Measurements from ENCODE around the gene ADCY10. TPM values are rescaled to one million over a fixed set of nuclear protein-coding genes. Genes with fewer than 3 reads are reported as not detected.

The ADCY10 gene
- total and polyA plus RNA-seq, 2 of the 8 experiments (the other 6 are each of a cell fraction or from before 2014, with no cell fraction given) = 0.02 TPM; not detected in 1

DNA sequence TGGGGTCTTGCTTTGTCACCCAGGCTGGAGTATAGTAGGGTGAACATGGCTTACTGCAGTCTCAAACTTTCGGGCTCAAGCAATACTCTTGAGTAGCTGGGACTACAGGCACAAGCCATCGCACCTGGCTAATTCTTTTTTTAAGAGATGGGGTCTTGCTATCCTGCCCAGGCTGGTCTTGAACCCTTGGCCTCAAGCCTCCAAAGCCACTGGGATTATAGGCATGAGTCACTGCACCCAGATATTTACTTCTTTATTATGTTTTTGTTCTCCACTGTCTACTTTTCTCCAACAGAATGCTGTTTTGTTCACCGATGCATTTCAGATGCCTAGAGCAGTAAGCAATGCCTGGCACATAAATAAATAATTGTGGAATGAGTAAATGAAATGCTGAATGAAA is 72.4 kb downstream of the ADCY10 start (continued):
- TF ChIP-seq KDM1A (IDR thresholded peaks at IDR 0.05; ENCODE audit: borderline replicate concordance, low read length) = no peak
- no peak for TF ChIP-seq SP4 (IDR thresholded peaks at IDR 0.05; ENCODE audit: low read length)
- TF ChIP-seq POLR2A (IDR thresholded peaks at IDR 0.05; ENCODE audit: control extremely low read depth in 1 of 2, low read depth in 2 of 2, low read length in 2 of 2) = no peak
- no peak for TF ChIP-seq PHF8 (conservative IDR thresholded peaks at IDR 0.05; ENCODE audit: low read depth, low read length)
- TF ChIP-seq JUND (IDR thresholded peaks at IDR 0.05; ENCODE audit: low read length) = no peak
- no peak for TF ChIP-seq YY1 (IDR thresholded peaks at IDR 0.05; ENCODE audit: low read depth, low read length)
- no peak for TF ChIP-seq MAFK (IDR thresholded peaks at IDR 0.05; ENCODE audit: low read depth, low read length)
- TF ChIP-seq CHD1 (IDR thresholded peaks at IDR 0.05; ENCODE audit: low read depth, low read length) = no peak
